Activated gamma-delta T cell (primary cell): ENCODE measurements around the gene AUTS2.

Experiments
- DNase-seq: peaks from one replicate; lab custom pipeline; 2025; lab: John Stamatoyannopoulos, UW

AUTS2 gene

DNA sequence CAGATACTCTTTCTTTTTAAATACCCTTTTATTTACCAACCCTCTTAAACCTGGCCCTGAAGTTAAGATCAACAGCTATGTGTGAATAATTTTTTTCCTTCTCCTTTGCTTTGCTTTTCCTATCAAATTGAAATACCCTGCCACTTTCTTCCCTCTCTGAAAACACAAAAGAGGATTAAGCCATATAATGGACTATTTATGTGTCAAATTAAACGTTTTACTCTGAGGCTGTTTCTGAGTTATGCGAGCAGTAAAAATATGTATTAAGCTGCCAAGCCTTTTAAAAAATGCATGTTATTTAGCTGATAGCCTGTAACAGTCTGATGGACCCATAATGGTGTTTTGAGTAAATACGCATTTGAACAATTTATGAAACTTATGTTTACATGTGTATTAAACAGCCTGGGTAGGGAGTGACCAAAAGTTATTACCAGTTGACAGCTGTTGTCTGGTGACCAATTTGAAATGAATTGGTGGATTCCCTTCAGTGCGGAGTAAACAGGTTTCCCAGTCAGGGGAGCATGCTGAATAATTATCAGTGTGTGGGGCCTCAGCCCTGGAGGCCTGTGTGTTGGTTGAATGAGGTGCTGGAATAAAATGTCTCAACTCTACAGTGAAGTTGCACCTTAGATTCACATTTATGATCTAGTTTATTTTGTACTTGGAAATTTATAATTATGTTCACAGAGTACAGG is 89.6 kb downstream of the AUTS2 start:
- DNase-seq = no peak

DNA sequence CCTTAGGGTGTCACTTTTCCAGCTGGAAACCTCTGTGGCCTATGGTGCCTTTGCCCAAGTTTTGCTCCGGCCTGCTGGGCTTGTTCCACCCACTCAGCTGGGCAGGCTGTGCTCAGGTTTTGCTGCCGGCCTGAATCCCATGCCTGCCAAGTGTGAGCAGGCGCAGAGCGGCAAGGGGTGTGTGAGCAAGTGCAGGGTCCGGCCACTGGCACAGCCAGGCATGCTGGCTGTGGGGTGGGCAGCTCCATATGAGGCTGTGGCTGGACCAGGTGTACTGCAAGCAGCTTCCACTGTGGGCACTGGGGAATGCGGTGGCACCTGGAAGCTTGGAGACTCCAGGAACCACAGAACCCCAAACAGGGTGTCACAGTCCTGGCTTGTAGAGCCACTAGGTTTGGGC is 92.1 kb downstream of the AUTS2 start:
- no peak for DNase-seq

DNA sequence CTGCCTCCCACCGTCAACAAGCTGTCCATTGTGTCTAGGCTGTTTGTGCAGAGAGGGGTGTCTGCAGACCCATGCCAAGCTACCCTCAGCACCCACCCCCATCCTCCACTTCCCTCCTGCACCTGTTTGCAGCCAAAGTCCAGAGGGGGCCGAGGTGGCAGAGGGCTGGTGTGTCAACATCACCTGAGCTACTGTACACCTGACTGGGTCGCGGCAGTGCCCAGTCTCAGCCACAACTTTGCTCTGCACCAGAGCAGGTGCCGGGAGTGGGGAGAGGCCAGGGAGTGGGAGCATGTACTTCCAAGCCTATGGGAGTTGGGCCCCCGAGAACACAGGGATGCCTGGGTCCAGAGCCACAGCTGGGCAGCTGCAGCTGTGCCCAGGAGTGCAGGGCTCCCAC is 93.1 kb downstream of the AUTS2 start:
- DNase-seq = no peak

DNA sequence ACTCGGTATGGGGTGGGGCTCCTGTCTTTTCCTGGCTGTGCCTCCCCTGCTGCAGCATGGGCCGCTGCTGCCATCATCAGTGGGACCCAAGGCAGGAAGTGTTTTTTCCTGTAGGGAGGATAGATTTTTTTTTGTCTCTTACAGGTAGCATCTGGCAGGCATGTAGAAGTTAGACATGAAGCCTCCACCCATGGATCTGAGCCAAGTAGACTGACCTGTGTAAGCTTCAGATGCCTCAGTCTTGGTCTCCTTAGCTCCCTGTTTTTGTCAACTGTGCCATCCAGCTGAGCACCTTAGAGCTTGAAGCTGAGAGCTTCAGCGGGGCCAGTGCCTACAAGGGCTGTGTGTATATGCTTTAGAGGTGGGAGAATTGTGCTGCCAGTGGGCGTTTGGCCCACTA is 93.5 kb downstream of the AUTS2 start:
- no peak for DNase-seq

DNA sequence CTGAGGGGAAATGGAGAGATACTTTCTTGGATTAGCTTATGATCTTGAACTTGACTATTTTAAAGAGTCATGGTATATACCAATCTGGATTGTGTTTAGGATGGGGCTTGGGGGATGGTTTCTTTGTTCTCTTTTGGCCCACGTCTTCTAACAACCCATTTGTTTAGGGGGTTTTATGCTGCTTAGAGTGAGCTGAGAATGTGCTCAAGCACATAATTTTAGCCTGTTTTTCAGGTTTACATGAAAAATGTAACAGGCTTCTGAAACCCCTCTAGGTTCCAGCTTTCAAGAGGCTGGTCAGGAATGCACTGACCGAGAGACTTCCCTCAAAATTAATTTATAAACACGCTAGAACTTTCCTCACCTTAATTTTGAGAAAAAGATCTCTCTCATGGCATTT is 94.3 kb downstream of the AUTS2 start:
- no peak for DNase-seq

DNA sequence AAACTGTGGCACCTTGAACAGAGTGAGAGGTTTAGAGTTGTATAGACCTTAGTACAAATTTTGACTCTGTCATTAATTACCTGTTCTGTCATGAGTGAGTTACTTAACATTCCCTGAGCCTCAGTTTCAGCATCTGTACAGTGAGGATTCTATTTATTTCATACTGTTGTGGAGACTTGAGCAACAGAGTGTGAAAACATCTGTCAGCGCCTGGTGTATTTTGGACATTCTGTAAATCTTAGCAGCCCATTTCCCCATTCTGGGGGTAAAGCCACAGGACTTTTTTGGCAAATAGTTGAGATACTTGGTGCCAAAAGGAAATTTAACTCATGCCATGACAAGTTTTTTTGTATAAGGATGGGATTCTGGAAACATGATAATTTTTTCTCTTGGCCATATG is 94.8 kb downstream of the AUTS2 start:
- DNase-seq = no peak

DNA sequence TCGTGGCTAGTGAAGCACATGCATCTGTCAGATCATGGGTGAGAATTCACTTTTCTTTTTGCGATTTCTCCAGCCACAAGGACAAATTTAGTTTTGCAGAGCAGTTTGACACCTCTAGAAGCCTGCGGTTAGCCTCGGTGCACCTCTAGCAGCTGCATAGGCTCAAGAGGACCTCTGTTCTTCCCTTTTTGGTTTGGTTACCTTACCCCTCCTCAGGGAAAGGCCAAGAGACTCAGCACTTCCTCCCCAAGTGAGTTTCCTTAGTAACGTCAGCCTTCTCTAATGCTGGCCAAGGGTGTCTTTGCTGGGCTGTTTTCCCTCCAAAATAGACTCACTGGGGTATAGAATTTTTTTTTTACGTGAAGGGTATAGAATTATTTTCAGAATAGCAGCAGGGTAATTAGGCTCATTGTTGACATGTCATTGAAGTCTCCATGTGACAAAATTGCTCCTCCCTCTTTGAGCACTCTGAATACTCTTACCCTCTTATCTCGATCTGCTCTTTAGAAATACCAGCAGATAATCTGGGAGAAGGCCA is 97.8 kb downstream of the AUTS2 start:
- no peak for DNase-seq

DNA sequence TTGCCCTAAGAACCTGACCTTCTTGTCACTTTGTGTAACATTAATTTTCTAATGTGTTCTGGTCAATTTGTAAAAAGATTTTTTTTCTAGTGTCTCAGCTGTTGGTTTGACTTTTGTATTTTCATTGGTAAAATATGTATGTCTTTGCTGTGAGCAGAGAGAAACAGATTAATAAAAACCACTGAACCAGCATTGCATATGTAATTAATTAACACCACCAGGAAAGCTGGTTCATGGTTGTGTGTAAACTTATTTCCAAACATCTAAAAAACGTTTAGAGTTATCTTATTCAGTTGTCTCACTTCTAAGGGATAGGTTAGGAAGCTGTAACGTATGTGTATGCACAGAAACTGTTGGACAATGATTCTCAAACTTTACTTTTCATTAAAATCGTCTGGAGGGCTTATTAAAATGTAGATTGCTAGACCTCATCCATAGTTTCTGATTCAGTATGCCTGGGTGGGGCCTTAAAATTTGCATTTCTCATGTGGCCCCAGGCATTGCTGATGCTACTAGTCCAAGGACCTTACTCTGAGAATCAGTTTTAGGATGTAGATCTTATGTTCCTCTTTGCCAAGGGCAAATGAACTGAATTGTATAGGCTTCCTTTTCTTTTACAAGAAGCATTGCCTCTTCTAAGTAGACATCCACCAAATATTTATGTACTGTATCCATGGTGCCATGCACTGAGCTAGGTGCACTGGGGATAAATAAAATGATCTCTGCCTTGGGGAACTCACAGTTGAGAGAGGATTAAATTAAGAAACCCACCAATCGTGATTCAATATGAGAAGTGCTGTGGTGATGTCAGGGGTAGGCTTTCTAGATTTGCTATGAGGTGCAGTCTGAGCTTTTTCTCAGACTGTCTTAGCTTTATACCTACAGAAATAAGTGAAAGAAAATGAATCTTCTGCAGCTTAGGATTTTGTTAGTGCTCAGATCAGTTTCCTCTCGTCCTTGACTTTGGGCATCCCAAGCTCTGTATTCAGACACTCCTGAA is 98.7 kb downstream of the AUTS2 start:
- DNase-seq = no peak

DNA sequence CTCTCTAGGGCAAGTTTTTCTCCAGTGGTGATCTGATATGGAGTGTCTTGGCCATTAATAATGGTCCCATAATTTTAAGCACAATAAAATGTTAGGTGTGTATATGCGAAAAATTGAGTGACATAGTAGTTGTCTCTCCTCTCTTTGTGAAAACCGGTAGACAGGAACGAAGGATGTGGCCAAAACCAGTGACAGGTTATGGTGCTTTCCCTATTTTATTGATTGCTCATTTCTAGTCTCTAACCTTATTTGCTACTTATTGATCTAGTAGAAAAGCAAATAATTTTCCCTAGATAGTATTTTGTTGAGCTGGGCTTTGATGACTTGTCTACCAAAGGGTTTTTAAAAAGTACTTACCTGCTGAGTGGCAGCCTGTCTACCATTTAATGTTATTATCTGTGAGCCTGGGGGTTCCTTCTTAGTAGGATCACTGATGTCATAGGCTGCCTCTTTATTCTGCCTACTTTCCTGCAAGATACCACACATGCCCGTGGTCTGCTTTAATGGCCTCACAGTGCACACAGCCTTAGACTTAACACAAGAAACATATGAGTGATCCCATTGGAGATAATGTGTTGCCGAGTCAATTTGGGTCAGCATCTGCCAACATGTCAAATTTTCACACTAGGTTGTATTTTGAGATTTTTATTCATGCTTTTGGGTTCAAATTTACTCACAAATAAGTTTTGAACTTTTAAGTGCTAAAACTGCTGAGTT is 100.0 kb downstream of the AUTS2 start:
- DNase-seq = no peak

DNA sequence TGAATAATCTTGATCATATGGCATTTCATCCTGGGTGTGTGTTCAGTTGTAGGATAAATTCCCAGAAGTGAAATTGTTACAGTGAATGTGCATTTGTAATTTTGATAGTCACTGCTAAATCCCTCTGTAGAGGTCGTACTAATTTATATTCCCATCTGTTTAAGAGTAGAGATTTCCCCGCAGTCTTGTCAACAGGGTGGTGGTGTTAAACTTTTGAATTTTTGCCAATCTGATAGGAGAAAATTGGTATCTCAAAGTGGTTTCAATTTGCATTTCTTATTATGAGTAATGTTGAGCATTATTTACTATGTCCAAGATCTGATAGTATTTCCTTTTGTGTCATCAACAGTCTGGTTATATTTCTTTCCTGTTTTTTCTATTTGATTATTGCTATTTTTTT is 101.7 kb downstream of the AUTS2 start:
- DNase-seq = no peak

DNA sequence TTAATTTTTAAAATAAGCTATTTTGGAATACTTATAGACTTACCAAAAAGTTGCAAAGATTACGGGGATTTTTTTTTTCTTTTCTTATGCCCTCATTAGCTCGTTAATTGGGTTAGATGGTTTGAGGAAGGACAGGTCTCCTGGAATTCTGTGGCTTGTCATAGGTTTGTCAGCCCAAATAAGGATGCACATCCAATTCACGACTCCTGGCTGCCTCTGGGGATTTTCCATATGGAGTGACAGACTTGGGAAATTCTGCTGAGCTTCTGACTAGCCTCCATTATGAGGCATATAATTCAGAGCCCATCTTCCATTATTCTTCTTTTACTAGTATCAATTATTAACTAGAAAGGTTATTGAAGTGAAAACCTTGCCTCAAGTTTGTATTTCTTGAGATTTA is 102.1 kb downstream of the AUTS2 start:
- DNase-seq = no peak

DNA sequence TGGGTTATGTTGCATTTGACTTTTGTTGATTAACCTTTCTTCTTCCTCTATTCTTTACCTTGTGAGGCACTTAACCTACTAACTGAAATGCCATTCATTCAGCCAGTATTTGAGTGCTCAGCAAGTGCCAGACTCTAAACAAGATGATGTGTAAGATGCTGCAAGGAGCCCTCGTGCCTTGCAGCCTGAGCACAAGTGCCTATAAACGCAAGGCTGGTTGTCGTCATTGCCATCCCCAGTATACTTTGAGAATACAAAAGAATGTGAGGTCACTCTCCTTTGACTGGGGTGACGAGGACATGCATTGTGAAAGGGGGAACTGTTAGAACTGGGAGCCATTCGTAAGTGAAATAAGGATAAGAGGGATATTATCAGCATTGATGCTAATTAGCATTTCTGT is 103.0 kb downstream of the AUTS2 start:
- DNase-seq = no peak

DNA sequence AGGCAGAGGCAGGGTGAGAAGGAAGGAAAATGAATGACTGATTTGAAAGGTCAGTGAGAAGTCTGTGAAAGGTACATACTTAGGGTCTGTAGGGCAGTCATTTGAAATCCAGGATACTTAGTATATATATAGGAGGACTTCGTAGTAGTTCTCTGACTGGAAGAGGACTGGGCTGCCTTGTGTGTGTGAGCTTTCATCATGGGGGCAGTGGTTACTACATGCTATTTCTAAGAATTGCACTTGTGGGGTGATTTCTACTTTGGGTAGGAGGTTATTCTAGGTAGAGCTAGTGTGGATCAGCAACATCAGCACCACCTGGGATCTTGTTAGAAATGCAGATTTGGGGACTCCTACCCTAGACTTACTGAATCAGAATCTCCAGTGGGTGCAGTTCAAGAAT is 104.1 kb downstream of the AUTS2 start:
- no peak for DNase-seq

DNA sequence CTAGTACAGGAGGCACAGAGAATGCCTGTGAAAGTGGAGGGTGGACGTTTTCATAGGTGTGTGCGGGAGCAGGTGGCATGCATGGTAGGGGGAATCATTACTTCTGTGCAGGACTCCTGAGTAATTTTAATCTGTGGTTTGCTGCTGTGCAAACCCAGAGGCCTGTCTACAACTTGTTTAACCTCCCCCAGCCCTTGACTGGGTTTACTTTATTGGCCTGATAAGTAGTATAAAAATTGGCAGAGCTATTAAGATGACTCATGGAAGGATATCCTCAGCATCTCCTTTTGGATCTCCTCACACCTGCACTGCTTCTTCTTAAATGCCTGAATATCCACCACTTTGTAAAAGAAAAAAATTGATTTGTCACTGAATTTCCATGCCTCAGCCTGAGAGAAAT is 104.8 kb downstream of the AUTS2 start:
- DNase-seq = no peak

DNA sequence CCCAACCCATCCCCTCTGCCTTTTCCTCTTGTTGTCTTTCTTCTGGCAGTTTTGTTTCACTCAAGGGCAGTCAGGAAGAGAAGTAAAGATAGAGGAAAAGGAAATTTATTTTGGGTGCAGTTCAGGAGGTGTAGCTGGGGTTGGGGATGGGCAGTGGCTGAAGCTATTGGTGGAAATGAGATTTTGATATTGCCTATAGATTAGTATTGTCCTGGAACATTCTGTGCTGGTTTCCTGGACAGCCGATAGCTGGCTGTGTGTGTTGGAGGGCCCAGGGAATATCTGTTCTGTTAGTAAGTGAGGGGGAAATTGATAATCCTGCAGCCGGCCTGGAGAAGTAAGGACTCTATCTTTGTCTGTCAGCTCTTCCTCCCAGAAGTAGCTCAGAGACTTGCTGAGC is 107.8 kb downstream of the AUTS2 start:
- DNase-seq = no peak

DNA sequence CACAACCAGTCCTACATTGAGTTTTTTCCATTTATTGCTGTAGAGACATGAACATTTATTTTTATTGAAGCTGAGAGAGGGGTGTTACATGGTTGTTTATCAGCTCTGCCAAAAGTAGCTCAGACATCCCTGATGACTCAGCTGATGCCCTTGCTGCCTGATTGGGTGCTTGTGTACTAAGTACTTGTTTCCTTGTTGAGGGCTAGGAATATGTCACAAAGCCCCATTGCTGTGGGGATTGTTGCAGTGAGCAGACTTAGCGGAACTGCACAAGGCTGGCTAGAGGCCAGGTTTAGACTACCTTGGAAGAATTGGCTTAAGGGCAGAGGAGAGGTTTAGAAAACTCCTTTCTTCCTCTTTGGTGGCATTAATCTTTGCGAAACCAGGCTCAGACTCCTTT is 110.6 kb downstream of the AUTS2 start:
- DNase-seq = no peak

DNA sequence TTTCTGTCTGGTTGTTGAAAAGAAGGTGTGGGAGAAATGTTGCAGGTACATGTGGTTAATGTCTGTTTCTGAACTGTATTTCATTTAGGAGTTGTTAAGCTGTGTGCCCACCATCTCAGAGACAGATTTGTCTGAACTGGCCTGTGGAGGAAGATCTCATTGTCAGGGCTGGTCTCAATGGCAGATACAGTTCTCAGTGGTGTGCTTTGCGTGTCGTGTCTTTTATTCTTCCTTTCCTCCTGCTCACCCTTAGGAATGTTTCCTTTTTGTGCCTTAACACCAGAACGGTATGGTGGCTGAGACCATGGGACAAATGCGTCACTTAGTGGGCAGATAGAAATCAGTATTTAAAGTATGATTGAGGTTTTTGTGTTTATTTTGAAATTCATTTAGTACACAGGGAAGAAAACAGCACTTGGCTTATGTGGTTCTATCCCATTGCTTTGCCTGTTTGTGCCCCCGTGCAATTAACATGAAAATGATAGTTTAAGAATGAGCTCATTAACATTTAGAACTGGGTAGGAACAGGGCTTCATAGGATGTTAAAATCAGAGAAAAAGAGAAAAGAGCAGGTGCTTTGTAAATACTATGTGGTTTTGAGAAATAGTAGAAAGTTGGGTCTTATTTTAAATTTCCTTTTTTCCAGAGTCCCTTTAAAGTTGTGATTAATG is 112.6 kb downstream of the AUTS2 start:
- DNase-seq = no peak

DNA sequence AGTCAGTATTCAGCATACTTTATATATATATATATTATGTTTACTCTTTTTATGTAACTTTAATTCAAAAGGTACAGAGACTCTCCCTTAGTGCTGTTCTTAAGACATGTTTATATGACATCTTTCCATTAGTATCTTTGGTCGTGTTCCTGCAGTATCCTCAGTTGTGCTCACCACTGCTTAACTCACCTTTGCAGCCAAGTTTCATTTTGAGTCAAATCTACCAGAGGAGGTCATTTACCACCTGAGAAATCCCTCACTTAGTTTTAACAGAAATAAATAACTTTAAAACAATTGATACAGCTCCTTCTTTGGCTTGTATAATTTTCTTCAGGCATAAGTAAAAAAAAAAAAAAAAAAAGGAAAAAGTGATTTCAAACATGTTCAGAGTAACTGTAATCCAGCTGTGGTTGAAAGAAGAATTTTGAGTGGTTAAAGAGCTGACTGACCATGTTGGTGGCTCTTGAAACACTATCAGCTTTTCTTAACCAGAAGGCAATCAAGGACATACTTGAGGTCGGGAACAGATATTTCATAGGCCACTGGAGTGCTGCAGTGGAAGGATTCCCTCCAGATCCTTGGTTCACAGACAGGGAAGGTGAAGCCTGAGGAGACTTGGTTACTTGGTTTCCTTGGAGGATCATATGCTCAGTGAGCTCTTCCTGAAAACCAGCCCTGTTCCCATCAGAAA is 116.8 kb downstream of the AUTS2 start:
- DNase-seq = no peak

DNA sequence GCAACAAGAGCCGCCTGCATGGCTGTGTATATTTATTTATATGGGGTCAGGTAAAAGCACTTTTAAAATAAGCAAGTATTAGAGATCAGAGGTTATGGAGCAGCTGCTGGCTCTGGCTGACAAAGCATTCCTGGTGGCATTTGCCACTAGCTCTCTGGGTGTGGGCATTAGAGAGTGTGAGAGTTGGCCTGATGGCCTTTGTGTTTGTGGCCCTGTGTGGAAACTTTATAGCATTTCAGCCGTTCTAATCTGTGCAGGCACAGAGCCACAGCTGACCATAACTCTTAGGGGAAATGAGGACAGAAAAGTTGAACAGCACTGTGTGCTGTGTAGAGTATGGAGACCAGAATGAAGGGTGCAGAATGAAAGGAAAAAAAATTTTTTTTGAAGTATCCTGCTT is 118.9 kb downstream of the AUTS2 start:
- no peak for DNase-seq

DNA sequence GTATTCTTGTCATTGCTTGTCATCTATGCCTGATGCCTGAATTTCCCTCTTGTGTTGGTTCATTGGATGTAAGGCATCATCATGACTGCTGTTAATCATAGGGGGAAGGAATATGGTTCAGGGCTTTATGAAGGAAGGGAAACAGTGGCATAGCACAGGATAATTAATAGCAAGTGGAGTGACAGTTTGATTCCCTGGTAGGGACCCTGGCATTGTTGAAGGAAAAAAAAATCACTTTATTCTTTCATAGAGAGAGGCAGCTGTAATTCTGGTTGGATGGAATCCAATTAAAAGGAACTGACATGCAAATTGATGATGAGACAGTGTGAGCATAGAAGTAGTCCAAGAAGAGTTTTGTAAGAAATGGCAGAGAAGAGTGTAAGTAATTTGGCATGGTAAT is 121.4 kb downstream of the AUTS2 start:
- no peak for DNase-seq

DNA sequence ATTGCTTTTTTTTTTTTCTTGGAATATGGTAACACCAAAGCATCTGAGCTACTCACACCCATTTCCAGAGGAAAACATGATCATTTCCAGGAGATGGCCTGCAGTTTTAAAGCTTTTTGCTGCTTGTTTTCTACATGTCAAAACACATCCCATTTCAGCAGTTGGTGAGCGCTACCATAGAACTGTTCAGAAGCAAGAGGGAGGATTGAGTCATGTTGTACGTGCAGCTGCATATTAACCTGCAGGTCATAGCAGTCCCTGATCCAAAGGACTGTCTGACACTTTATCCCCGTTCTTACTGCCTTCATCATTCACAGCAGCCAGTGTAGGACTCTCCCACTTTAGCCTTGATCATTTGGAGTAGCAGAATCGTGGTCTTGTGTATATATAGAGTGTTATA is 124.6 kb downstream of the AUTS2 start:
- no peak for DNase-seq
